H1 (cell line): Measurements from ENCODE around the gene KLHL29.

Experiments used
- CEBPB ChIP-seq: IDR thresholded peaks from 2 replicates; pipeline ENCODE4 v1.6.1; 2012; ENCODE audit warnings: low read depth, low read length
- CHD2 ChIP-seq: IDR thresholded peaks from 2 replicates; pipeline ENCODE4 v1.6.1; 2012; ENCODE audit warnings: low read length, improper control_type of control experiment
- GABPA ChIP-seq: IDR thresholded peaks from 2 replicates; pipeline ENCODE4 v1.6.1; 2011; ENCODE audit warnings: mild to moderate bottlenecking, low read length, moderate library complexity, borderline replicate concordance; ENCODE audit not compliant: insufficient read depth
- MAX ChIP-seq: IDR thresholded peaks from 2 replicates; pipeline ENCODE4 v1.6.1; 2012; ENCODE audit warnings: inconsistent platforms
- POLR2A ChIP-seq, 2 experiments: IDR thresholded peaks; 1 replicate in 1 of 2; 2 replicates in 1 of 2; pipeline ENCODE4 v1.6.1; 2011; ENCODE audit warnings: low read depth in 2 of 2, low read length in 2 of 2, mild to moderate bottlenecking in 2 of 2; ENCODE audit errors: control extremely low read depth in 1 of 2
- SP2 ChIP-seq: IDR thresholded peaks from 2 replicates; pipeline ENCODE4 v1.6.1; 2012; ENCODE audit warnings: mild to moderate bottlenecking, low read length, inconsistent platforms
- SUZ12 ChIP-seq: fragments of 200-600 bp; sonication (generic); IDR thresholded peaks from 2 replicates; pipeline ENCODE4 v1.6.1; 2012; ENCODE audit warnings: mild to moderate bottlenecking, inconsistent platforms, low read length, moderate library complexity, mixed read lengths
- YY1 ChIP-seq: IDR thresholded peaks from 2 replicates; pipeline ENCODE4 v1.6.1; 2011; ENCODE audit warnings: low read depth, mild to moderate bottlenecking, low read length
- TF ChIP-seq, protein P1 (sequence below), 3 experiments: IDR thresholded peaks; 1 replicate in 2 of 3; 2 replicates in 1 of 3; pipeline versions ENCODE4 v1.5.1 to v1.6.1; 2011; ENCODE audit warnings: low read length in 3 of 3, mild to moderate bottlenecking in 3 of 3, inconsistent platforms in 2 of 3, low read depth in 1 of 3, moderate library complexity in 1 of 3; ENCODE audit not compliant: insufficient read depth in 1 of 3; ENCODE audit errors: control extremely low read depth in 1 of 3

- TF ChIP-seq, protein P1, sequence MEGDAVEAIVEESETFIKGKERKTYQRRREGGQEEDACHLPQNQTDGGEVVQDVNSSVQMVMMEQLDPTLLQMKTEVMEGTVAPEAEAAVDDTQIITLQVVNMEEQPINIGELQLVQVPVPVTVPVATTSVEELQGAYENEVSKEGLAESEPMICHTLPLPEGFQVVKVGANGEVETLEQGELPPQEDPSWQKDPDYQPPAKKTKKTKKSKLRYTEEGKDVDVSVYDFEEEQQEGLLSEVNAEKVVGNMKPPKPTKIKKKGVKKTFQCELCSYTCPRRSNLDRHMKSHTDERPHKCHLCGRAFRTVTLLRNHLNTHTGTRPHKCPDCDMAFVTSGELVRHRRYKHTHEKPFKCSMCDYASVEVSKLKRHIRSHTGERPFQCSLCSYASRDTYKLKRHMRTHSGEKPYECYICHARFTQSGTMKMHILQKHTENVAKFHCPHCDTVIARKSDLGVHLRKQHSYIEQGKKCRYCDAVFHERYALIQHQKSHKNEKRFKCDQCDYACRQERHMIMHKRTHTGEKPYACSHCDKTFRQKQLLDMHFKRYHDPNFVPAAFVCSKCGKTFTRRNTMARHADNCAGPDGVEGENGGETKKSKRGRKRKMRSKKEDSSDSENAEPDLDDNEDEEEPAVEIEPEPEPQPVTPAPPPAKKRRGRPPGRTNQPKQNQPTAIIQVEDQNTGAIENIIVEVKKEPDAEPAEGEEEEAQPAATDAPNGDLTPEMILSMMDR (IDR thresholded peaks at IDR 0.05; ENCODE audit: control extremely low read depth in 1 of 3, insufficient read depth in 1 of 3, low read depth in 1 of 3, low read length in 3 of 3): no peak
- TF ChIP-seq CEBPB (no peak), POLR2A (IDR thresholded peaks at IDR 0.05; ENCODE audit: control extremely low read depth in 1 of 2, low read depth in 2 of 2, low read length in 2 of 2) (no peak), YY1 (no peak), GABPA (no peak), MAX (no peak), CHD2 (no peak), SP2 (no peak), SUZ12 (no peak)
Observed at GRCh38 chr2:23400703-23401102, 15.7 kb downstream of the KLHL29 start.
